Smooth muscle cell (in vitro differentiated cells): ENCODE results near the gene DMBX1. TPM values are rescaled to one million over a fixed set of nuclear protein-coding genes. Genes with fewer than 3 reads are reported as not detected.

Experiments used
- DNase-seq: peaks from one replicate; lab custom pipeline; 2025; ENCODE audit not compliant: unreplicated experiment; lab: John Stamatoyannopoulos, UW
- H2AFZ ChIP-seq: fragments of 200-600 bp; sonication (generic); 2 replicates; pipeline ENCODE4 v1.6.0; 2016; ENCODE audit warnings: antibody characterized with exemption, low read depth, mild to moderate bottlenecking
- H3F3A ChIP-seq: fragments of 200-600 bp; sonication (generic); 2 replicates; pipeline ENCODE4 v1.6.0; 2017; ENCODE audit warnings: antibody characterized with exemption, low read depth
- H3K27ac ChIP-seq: fragments of 200-600 bp; sonication (generic); 2 replicates; pipeline ENCODE4 v1.5.1; 2016; ENCODE audit warnings: low read depth, mild to moderate bottlenecking
- H3K27me3 ChIP-seq: fragments of 200-600 bp; sonication (generic); 2 replicates; pipeline ENCODE4 v1.6.1; 2016; ENCODE audit warnings: low read depth, mild to moderate bottlenecking
- H3K36me3 ChIP-seq: fragments of 200-600 bp; sonication (generic); 2 replicates; pipeline ENCODE4 v1.5.1; 2016; ENCODE audit warnings: low read depth
- H3K4me1 ChIP-seq: fragments of 200-600 bp; sonication (generic); 2 replicates; pipeline ENCODE4 v1.5.1; 2016; ENCODE audit warnings: low read depth
- H3K4me2 ChIP-seq: fragments of 200-600 bp; sonication (generic); 2 replicates; pipeline ENCODE4 v1.6.0; 2016; ENCODE audit warnings: mild to moderate bottlenecking
- H3K4me3 ChIP-seq: fragments of 200-600 bp; sonication (generic); 2 replicates; pipeline ENCODE4 v1.5.1; 2016; ENCODE audit warnings: mild to moderate bottlenecking
- H3K79me2 ChIP-seq: fragments of 200-600 bp; sonication (generic); 2 replicates; pipeline ENCODE4 v1.6.0; 2016; ENCODE audit warnings: low read depth, mild to moderate bottlenecking
- H3K9ac ChIP-seq: fragments of 200-600 bp; sonication (generic); 2 replicates; pipeline ENCODE4 v1.6.0; 2016; ENCODE audit warnings: low read depth
- H3K9me3 ChIP-seq: fragments of 200-600 bp; sonication (generic); replicated peaks from 2 replicates; pipeline ENCODE4 v1.5.1; 2016; ENCODE audit warnings: low read depth
- H4K20me1 ChIP-seq: fragments of 200-600 bp; sonication (generic); 2 replicates; pipeline ENCODE4 v1.6.0; 2016; ENCODE audit warnings: low read depth
- WGBS: methylation state at CpG from one replicate; pipeline ENCODE4 v1.1.7; 2016; ENCODE audit warnings: low lambda C conversion rate; 5-methylcytosine and 5-hydroxymethylcytosine counted together
- polyA plus RNA-seq: library from polyadenylated mRNA; unstranded; fragments of >200 nt; fragmentation: Nextera tagmentation; extraction: Ambion mirVana; gene quantifications from 2 replicates; pipeline ENCODE4 v1.2.1, GENCODE V29; 2016
- total RNA-seq: library from RNA; depleted of rRNA; stranded (reverse); fragments of >200 nt; gene quantifications from 2 replicates; pipeline ENCODE4 v1.2.3, GENCODE V29; 2014
- TF ChIP-seq, protein P1 (sequence below): fragments of 200-600 bp; sonication (generic); IDR thresholded peaks from 2 replicates; pipeline ENCODE4 v1.5.1; 2017; ENCODE audit warnings: borderline replicate concordance, mild to moderate bottlenecking, antibody characterized with exemption; ENCODE audit not compliant: insufficient read depth, poor library complexity, severe bottlenecking

Gene DMBX1
- total and polyA plus RNA-seq, 2 experiments from 2014 or later = not detected

DNA sequence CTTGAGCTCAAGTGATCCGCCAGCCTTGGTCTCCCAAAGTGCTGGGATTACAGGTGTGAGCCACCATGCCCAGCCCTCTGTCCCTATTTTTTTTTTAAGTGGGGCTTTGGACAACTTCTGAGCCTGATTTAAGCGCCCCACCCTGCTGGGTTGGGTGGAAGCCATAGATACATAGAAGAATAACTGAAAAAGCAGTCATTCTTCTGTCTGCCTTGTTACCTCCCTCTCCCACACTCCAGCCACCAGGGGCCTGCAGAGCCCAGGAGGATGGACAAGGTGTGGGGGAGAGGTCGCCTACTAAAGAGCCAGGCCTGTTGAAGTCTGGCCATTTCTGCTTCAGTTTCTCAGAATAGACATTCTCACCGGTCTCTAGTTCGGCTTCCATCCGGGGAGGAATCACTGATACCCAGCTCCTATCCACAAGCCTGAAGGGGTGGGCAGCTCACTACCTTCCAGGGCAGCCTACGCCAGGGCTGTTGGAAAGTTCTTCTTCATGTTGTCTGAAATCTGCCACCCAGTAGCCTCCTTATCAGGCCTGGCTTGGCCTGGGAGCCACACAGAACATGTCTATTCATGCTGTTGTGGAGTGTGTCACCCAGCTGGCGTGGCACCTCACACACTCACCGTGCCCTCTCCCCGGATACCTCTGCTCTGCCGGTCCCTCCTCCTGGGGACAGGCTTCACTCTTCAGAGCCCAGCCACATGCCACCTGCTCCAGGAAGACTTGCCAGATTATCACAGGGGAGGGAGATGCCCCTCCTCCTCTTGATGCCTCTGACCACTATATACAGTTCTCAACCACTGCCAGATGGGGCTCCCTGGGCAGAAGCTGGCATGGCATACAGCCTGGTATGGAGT lies 34.1 kb downstream of the DMBX1 start:
- 92% methylated on average over 11 of the region's 11 CpGs for WGBS

GRCh38 chr1:46524843-46525242 lies 35.2 kb downstream of the DMBX1 start:
- TF ChIP-seq, protein P1, sequence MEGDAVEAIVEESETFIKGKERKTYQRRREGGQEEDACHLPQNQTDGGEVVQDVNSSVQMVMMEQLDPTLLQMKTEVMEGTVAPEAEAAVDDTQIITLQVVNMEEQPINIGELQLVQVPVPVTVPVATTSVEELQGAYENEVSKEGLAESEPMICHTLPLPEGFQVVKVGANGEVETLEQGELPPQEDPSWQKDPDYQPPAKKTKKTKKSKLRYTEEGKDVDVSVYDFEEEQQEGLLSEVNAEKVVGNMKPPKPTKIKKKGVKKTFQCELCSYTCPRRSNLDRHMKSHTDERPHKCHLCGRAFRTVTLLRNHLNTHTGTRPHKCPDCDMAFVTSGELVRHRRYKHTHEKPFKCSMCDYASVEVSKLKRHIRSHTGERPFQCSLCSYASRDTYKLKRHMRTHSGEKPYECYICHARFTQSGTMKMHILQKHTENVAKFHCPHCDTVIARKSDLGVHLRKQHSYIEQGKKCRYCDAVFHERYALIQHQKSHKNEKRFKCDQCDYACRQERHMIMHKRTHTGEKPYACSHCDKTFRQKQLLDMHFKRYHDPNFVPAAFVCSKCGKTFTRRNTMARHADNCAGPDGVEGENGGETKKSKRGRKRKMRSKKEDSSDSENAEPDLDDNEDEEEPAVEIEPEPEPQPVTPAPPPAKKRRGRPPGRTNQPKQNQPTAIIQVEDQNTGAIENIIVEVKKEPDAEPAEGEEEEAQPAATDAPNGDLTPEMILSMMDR = no peak
- no peak overlapping the region for H3K27ac ChIP-seq
- H4K20me1 ChIP-seq = no peaks in the 10 kb centered on the region
- no peaks in the 10 kb centered on the region for H3K36me3 ChIP-seq
- peaks cover 27% of the 10 kb centered on the region for H3K4me1 ChIP-seq
- H3F3A ChIP-seq = peaks cover 4% of the 10 kb centered on the region
- WGBS = 74% methylated on average over 5 of the region's 5 CpGs
- DNase-seq = no peak
- no peaks in the 10 kb centered on the region for H3K9me3 ChIP-seq
- no peak overlapping the region for H3K9ac ChIP-seq
- no peaks in the 10 kb centered on the region for H3K79me2 ChIP-seq
- H3K27me3 ChIP-seq = peaks cover 53% of the 10 kb centered on the region
- no peak overlapping the region for H3K4me2 ChIP-seq
- H2AFZ ChIP-seq = no peak overlapping the region
- H3K4me3 ChIP-seq = no peak overlapping the region

More for the DNA sequence above, 34.1 kb downstream of the DMBX1 start:
- Histone ChIP-seq H2AFZ (no peak overlapping the region), H3K4me2 (no peak overlapping the region), H3K27ac (no peak overlapping the region), H3K4me1 (peaks cover 35% of the 10 kb centered on the region), H3K4me3 (no peak overlapping the region), H3K79me2 (no peaks in the 10 kb centered on the region), H3F3A (peaks cover 4% of the 10 kb centered on the region), H3K36me3 (no peaks in the 10 kb centered on the region), H3K27me3 (peaks cover 42% of the 10 kb centered on the region), H3K9me3 (no peaks in the 10 kb centered on the region), H4K20me1 (no peaks in the 10 kb centered on the region), H3K9ac (no peak overlapping the region)
- DNase-seq = no peak
- TF ChIP-seq, protein P1 = no peak

DNA sequence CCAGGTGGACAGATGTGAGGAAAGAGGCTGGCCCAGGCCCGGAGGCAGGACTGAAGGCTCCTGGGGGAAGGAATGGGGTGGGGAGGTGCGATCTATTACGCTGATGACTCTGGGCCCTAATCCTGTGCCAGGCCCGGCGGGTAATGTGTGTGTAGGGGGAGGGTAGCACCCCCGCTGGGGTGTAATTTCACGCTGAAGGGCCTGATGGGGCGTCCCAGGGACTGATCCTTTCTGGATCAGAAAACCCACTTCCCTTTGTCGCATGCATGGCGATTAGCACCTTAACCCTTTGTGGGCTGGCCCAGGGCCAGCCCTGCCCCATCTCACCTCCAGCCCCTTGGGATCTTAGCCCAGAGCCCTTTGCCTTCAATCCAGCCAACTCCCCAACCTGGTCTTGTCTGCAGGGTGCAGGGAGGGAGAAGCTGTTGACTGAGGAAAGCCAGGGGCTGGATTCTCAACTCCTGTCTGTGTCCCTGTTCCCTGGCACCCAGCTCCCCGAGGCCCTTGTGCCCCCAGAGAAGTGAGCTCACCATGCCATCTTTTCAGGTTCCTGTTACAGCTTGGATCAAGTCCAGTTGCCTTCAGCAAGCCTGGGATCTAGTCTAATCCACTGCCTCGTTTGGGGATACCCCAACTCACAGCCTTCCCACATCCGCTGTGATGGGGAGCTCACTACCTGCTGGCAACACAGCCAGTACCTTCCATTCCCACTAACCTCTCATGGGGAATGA lies 35.8 kb downstream of the DMBX1 start:
- H3K27ac ChIP-seq = no peak overlapping the region
- H3K9me3 ChIP-seq = no peaks in the 10 kb centered on the region
- H3K4me3 ChIP-seq = no peak overlapping the region
- peaks cover 59% of the 10 kb centered on the region for H3K27me3 ChIP-seq
- peaks cover 4% of the 10 kb centered on the region for H3F3A ChIP-seq
- no peak overlapping the region for H2AFZ ChIP-seq
- no peak overlapping the region for H3K9ac ChIP-seq
- no peaks in the 10 kb centered on the region for H4K20me1 ChIP-seq
- 45% methylated on average over 13 of the region's 13 CpGs for WGBS
- no peaks in the 10 kb centered on the region for H3K79me2 ChIP-seq
- H3K4me2 ChIP-seq = no peak overlapping the region
- TF ChIP-seq, protein P1 = no peak
- peaks cover 22% of the 10 kb centered on the region for H3K4me1 ChIP-seq
- no peak for DNase-seq
- H3K36me3 ChIP-seq = no peaks in the 10 kb centered on the region
